LNCAP (cell line): ENCODE results near the gene HSPB1.

Experiments
- TF ChIP-seq, protein P1 (sequence below): fragments of 450-650 bp; IDR thresholded peaks from 2 replicates; pipeline ENCODE4 v1.5.1; 2017; ENCODE audit warnings: mild to moderate bottlenecking

HSPB1 gene

DNA sequence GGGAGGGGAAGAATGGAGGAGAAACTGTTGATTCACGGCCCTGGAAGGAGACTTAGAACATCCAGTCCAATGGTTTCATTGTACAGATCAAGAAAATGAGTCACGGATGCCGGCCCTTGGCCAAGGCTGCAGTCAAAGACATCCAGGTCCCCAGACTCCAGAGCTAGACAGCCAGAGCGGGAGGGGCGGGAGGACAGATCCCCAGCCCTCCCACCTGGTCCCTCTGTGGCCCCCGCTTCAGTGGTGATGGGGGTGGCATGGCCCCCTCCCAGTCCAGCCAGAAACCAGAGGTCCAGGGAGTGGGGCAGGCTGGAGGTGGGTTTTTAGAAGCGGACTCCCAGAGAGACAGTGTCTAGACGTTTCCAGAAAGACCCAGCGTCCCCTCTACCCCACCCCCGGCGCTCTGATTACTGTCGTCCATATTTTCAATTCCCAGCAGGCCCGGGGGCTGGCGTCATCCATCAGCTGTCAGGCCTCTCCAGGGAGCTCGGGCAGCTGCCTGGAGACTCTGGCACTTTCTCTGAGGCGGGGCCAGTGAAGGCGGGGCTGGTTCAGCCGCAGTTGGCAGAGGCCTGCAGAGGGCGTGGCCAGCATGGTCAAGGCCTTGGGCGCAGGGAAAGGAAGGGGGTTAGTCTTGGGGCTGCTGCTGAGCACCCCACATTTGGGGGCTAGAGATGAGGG, 8.0 kb upstream of the HSPB1 start:
- TF ChIP-seq, protein P1, sequence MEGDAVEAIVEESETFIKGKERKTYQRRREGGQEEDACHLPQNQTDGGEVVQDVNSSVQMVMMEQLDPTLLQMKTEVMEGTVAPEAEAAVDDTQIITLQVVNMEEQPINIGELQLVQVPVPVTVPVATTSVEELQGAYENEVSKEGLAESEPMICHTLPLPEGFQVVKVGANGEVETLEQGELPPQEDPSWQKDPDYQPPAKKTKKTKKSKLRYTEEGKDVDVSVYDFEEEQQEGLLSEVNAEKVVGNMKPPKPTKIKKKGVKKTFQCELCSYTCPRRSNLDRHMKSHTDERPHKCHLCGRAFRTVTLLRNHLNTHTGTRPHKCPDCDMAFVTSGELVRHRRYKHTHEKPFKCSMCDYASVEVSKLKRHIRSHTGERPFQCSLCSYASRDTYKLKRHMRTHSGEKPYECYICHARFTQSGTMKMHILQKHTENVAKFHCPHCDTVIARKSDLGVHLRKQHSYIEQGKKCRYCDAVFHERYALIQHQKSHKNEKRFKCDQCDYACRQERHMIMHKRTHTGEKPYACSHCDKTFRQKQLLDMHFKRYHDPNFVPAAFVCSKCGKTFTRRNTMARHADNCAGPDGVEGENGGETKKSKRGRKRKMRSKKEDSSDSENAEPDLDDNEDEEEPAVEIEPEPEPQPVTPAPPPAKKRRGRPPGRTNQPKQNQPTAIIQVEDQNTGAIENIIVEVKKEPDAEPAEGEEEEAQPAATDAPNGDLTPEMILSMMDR, result no peak

DNA sequence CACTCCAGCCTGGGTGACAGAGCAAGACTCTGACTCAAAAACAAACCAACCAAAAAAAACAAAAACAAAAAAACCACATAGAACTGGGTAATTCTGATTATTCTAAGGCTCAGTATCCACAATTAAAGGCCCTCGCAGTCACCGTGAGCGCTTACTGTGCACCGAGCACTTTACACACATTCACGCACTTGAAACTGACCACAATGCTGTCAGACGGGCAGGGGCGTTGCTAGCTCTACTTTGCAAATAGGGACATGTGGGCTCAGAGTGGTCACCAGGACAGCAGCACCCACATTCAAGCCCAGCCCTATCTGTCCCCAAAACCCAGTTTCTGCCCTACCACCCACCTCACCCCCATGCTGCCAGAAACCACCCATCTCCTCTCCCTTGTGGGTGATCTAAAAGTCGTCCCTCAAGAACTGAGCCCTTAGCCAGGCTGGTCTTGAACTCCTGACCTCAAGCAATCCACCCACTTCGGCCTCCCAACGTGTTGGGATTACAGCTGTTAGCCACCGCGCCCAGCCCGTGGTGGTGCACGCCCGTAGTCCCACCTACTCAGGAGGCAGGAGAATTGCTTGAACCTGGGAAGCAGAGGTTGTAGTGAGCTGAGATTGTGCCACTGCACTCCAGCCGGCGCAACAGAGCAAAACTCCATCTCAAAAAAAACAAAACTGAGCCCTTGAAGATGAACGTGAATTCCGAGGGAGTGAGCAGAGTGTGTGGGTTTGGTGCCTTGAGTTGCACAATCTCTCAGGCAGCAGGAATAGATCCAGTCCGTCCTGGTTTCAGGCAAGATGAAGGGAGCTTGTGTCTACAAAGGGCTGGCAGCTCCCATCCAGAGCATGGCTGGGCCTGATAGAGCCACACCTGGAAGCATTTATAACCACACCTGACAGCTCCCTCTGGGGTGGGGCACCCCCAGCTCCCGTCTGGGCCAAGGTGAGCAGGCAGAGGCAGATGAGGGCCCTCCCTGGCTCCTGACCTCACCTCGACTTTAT, 5.4 kb upstream of the HSPB1 start:
- TF ChIP-seq, protein P1, result no peak

DNA sequence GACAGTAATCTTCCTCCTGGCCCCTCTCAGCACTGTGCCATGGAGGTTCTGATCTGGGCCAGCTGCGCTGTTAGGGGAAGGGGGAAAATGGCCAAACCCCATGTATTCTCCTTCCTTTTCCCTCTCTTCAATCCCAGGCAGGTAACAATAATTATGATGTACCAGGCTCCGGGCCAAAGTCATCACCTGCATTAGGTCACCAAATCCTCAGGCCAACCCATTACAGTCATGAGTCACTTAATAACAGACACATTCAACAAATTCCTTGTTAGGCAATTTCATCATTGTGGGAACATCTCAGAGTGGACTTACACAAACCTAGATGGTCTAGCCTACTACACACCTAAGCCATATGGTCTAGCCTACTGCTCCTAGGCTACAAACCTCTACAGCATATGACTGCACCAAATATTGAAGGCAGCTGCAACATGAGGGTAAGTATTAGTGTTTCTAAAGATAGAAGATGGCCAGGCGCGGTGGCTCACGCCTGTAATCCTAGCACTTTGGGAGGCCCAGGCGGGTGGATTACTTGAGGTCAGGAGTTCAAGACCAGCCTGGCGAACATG, 2.2 kb upstream of the HSPB1 start:
- TF ChIP-seq, protein P1, result no peak

DNA sequence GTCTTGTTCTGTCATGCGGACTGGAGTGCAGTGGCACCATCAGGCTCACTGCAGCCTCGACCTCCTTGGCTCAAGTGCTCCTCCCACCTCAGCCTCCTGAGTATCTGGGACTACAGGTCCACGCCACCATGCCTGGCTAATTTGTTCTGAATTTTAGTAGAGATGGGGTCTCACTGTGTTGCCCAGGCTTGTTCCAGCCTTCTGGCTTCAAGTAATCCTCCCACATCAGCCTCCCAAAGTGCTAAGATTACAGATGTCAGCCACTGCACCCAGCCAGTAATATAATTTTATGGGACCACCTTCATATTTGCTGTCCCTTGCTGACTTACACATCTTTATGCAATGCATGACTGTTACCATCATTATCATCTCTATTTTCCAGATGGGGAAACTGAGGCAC, 1.5 kb upstream of the HSPB1 start:
- TF ChIP-seq, protein P1, result no peak

DNA sequence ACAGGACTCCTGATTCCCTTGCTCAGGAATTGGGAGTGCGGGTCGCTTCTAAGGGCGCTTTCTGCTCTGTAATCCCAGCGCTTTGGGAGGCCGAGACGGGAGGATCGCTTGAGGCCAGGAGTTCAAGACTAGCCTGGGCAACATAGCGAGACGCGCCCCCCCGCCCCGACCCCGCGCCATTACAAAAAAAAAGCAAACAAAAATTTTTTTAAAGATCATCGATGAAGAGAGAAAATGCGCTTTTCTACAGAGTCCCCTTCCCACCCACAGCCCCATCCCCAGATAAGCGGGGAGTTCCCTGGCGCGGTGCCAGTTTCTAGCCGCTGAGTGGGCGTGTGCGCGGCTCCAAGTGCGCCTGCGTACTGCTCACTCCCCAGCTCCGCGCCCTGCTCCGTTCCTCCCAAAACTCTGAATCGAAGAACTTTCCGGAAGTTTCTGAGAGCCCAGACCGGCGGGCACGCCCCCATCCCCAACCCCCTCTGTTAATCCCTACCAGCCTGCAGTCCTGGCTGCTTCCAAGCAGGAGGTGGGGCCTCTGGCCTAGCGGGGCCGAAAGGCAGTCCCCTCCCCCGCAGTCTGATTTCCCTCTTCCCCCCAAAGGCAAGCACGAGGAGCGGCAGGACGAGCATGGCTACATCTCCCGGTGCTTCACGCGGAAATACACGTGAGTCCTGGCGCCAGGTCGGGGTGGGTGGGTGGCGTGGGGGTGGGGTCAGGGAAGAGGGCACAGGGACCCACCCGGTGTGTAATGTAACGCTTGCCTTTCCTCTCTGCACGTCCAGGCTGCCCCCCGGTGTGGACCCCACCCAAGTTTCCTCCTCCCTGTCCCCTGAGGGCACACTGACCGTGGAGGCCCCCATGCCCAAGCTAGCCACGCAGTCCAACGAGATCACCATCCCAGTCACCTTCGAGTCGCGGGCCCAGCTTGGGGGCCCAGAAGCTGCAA, 1.0 kb downstream of the HSPB1 start:
- TF ChIP-seq, protein P1, result no peak

DNA sequence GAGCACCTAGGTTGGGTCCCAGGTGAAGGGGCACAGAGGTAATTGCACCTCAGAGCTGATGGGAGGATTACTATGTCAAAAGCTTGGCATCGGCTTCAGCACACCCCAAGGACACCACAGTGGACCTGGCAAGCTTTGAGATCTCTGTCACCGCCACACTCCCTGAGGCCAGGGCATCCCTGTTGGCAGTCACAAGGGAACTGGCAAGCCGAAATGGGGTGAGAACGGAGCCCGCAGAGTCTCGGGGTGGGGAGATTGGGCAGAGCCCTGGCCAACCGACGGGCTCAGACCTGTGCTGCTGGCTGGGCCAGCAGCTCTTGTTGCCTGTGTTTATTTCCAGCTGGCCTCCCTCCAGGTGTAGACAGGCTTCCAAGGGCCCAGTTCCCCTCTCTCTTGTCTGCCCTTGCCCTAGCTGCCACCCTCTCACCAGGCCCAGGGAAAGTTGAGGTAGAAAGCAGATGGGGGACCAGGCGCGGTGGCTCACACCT, 2.5 kb downstream of the HSPB1 start:
- TF ChIP-seq, protein P1, result no peak
